HG03442 (cell line): ENCODE measurements around the gene SUSD2.
"Not testable (repeated sequence)": the region's sequence is repeated elsewhere in the genome, so short reads cannot be mapped to it uniquely, and the experiment has no call there.

Experiments used
- ATAC-seq: cut with Tn5 transposase; IDR thresholded peaks from one replicate; pipeline ENCODE4 v1.9.1; 2021; ENCODE audit warnings: mild to moderate bottlenecking, moderate library complexity; ENCODE audit not compliant: unreplicated experiment

The SUSD2 gene

DNA sequence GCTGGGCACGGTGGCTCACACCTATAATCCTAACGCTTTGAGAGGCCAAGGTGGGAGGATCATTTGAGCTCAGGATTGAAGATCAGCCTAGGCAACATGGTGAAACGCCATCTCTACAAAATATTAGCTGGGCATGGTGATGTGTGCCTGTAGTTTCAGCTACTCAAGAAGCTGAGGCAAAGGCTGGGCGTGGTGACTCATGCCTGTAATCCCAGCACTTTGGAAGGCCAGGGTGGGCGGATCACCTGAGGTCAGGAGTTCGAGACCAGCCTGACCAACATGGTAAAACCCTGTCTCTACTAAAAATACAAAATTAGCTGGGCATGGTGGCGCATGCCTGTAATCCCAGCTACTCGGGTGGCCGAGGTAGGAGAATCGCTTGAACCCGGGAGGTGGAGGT, 29.1 kb downstream of the SUSD2 start:
- not testable (repeated sequence) for ATAC-seq

DNA sequence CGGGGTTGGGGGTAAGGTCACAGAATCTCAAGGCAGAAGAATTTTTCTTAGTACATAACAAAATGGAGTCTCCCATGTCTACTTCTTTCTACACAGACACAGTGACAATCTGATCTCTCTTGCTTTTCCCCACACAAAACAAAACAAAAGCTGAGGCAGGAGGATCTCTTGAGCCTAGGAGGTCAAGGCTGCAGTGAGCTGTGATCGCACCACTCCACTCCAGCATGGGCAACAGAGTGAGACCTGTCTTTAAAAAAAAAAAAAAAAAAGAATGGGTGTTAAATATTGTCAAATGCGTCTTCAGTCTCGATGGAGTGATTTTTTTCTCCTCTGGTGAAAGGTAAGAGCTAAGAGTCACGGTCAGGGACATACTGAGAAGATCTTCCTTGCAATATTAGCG, 30.4 kb downstream of the SUSD2 start:
- not testable (repeated sequence) for ATAC-seq

DNA sequence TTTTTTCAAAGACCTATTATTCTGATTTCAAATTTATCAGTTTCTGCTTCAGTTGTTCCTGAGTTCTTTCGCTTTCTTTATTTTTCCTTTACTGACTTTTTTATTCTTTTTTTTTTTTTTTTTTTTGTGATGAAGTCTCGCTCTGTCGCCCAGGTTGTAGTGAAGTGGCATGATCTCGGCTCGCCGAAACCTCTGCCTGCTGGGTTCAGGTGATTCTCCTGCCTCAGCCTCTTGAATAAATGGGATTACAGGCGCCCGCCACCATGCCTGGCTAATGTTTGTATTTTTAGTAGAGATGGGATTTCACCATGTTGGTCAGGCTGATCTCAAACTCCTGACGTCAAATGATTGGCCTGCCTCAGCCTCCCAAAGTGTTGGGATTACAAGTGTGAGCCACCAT, 31.8 kb downstream of the SUSD2 start:
- ATAC-seq, result not testable (repeated sequence)

DNA sequence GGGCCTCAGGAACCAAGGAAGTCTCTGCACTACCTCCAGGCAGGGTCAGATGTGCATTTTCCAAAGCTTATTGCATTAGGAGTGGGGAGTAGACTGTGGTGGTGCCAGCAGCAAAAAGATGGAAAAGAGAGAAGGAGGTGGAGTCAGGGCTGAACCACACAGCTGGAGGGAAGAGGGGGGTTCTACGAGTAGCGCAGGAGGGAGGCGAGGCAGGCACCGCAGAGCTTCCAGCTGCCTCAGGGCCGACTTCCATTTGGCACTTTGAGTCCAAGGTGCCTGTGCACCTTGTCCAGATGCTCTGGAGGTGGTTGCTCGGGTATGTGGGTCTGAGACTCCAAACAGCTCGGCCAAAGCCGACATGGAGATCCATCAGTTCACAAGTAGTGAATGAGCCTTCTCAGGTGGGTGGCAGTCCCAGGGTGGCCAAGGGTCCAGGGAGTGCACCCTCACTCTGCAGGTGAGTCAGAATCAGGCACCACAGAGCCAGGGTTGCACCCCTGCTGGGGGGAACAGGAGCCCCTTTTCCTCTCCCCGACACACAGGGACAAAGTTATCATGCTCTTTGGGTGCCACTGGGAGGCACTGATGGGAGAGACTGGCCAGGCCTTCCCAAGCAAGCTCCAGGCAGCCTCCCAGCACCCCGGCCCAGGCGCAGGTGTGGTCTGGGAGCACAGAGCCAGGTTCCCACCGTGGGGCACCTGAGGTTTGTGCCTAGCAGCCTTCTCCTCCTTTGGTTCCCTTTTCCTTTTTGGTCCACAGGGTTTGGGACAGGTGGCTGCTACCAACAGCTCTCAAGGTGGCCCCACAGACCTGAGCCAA, 33.4 kb downstream of the SUSD2 start:
- no peak for ATAC-seq

DNA sequence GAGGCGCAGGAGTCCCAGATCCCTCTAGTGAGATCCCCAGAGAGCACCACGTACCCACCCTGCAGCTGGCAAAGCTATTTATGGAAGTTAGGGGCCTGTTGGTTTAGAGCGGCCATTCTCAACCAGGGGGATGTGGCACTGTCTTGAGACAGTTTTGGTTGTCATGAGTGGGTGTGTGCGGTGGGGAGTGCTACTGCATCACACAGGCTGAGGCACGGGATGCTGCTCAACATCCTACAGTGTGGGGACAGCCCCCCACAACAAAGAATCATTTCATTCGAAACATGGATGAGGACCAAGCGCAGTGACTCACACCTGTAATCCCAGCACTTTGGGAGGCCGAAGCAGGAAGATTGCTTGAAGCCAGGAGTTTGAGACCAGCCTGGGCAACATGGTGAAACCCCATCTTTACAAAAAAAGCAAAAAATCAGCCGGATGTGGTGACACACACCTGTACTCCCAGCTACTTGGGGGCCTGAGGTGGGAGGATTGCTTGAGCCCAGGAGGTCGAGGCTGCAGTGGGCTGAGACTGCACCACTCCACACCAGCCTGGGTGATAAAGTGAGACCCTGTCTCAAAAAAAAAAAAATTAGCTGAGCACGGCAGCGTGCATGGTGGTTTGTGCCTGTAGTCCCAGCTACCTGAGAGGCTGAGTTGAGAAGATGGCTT, 35.4 kb downstream of the SUSD2 start:
- ATAC-seq, result no peak

DNA sequence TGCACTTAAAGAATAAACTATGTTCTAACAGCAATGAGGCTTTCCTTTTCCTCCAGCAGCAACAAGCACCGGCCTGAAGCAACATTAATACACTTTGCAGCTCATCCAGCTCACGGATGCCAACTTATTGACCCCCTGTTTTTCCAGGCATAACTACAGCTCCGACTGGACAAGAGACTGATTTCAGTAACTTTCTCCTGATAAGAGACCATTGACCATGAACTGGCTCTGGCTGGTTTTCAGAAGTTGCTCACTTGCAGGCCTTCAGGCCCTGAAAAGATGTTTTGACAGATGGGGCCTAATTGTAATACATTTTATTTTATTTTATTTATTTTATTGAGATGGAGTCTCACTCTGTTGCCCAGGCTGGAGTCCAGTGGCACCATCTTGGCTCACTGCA, 36.1 kb downstream of the SUSD2 start:
- ATAC-seq, result no peak

DNA sequence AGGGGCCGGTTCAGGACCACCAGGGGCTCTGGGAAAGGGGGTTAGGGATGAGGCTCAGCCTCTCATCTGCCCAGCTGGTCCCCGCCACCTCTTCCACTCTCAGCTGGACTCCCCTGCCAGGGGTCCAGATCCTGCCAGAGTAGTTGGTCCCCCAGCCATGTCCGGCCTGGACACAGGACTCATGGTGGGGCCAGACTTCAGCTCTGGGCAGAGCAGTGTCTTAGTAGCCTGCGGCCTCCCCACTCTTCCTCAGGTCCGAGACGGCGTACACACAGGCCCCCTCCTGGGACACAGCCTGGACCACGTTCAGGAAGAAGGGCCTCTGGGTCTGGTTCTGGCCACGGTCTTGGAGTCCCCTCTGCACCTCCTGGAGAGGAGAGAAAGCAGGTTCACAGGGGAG, 38.5 kb downstream of the SUSD2 start:
- no peak for ATAC-seq

DNA sequence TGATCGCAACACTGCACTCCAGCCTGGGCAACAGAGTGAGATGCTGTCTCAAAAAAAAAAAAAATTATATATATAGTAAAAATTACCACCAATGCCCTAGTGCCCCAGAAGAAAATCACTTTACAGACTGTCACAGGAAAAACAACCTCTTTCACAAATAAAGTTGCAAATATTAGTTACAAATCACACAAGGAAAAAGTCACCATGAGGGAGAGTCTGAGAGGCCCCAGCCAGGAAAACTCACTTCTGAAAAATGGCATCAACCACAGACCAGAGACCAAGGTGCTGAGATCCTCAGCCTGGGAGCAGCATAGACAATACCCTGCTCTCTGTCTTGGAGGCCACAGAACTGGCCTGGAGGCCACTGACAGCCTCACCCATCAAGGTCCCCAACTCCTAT, 43.2 kb downstream of the SUSD2 start:
- no peak for ATAC-seq

DNA sequence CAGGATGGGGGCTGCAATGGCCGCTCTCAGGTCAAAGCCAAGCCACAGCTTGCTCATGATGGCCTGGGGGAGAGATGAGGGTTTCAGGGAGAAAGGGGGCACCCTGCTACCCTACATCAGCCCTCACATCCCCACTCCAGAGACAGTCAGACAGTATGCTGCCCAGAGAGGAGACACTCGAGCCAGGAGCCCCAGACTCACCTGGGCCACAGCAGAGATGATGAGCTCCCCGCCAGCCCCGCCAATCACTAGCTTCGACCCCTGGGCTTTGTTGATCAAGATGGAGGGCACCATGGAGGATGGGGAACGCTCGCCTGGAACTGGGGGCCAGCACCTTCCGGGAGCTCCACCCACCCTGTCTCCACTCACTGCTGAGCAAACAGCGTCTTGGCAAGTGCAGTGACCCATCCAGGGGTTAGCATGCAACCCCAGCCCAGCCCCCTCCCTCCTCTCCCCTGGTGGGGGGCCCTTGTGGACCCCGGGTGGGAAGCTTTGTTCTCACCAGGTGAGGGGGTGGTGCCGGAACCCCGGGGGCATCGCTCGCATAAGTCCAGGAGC, 43.8 kb downstream of the SUSD2 start:
- no peak for ATAC-seq

DNA sequence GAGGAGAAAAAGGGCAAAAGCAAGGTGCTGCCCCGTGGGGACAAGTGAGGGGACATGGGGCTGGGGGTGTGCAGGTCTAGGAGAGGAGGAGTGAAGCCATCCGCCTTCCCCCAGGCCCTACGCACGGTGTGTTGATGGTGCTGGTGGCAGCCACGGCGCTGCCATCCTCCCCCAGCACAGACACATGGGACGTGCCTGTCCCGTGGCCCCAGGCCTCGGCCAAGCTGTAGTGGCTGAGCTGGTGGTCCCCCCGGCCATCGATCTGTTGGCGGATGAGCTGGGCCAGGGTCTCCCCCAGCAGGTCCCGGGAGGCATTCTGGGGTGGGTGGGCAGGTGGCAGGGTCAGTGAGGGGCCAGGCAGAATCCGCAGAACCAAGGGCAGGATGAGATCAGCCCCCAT, 44.7 kb downstream of the SUSD2 start:
- no peak for ATAC-seq

DNA sequence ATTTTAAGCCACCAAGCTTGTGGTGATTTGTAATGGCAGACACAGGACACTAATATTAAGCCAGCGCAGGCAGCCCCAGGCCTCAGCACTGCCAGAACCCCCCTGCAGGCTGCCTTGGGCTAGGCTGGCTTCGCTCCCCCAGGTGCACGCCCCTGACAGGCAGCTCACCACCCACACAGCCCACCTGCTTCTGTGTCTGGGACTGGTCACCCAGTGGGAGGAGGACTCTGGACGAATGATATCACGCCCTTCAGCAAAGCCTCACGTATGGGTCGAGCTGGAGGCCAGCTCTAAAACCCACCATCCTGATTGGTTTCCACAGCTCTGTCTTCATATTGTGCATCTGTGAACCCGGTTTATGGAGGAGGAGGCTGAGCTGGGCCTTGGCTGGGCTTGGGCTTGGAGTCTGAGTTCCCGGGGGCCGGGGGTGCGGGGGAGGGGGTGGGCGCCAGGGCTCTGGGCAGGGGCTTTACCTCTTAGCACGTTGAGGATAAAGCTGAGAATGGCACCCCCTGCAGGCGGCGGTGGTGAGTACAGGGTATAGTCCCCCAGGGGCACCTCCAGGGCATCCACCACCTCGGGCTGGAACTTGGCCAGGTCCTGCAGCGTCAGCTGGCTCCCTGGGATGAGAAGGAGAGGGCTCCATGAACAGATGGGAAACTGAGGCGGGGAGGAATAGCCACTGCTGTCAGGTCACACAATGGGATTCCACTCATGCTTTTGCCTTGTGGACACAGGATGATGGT, 49.8 kb downstream of the SUSD2 start:
- no peak for ATAC-seq

DNA sequence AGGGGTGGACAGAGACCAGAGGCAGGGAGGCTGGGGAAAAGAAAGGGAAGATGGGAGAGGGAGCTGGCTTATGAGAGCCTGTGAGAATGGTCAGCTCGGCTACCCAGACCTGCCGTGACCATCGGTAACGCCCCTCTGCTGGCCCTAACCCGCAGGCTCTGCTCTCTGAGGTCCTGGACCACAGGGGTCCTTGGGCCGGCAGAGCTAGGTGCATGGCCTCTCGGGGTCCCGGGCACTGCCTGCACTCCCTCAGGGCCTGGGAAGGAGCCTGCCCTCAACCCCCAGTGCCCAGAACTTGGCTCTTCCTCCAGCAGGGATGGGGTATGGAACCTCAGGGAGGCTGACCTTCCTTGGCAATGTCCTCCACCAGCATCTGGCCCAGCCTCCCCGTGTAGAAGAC, 50.4 kb downstream of the SUSD2 start:
- ATAC-seq, result no peak

DNA sequence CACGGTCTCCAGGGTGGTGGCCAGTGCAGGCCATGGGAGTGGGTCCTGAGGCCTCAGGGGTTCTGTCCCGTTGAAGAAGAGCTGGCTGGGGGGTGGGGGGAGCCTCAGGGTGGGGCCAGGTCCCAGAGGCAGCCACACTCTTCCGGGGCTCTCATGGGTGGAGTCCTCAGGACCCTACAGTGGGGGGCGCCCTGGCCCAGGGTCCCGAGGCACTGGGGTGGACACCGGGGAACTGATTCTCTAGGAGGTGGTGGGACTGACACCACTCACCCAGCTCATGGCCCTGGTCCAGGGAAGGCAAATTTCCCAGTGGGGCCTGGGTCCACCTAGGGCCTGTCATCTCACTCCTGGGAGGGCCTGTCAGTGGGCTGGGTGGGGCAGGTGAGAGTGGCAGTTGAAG, 50.8 kb downstream of the SUSD2 start:
- ATAC-seq, result no peak

DNA sequence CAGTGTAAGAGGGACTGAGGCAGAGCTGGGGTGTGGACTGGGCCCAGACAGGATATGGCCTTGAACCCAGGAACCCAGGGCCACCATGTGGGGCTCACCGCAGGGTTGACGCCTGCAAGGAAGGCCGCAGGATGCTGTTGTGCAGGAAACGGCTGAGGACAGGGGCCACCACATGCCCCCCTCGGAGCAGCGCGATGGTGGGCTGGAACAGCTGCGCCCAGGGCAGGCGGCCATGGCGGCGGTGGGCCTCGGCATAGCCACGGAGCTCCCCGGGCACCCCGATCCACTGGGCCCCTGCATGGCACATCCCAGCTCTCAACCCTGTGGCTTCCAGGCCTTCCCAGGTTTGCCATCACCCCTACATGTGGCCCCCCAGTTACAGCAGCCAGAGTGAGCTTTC, 51.4 kb downstream of the SUSD2 start:
- no peak for ATAC-seq

DNA sequence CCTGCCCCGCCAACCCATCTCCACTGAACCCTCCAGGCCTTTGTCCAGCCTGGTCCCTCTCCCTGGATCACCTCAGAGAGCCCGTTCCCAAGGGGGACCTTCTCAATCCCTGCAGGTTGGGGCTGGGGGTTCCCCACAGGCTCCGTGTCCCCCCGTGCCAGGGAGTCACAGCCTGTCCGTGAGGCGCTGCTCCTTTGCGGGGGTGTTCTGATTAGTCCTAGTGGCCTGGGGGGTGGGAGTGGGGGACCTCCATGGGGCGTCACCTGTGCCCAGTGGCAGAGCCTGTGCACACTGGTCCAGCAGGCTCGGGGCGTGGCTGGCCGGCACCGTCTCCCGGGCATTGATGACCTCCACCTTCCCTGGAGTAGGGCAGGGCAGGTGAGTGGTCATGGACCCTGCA, 51.9 kb downstream of the SUSD2 start:
- no peak for ATAC-seq

DNA sequence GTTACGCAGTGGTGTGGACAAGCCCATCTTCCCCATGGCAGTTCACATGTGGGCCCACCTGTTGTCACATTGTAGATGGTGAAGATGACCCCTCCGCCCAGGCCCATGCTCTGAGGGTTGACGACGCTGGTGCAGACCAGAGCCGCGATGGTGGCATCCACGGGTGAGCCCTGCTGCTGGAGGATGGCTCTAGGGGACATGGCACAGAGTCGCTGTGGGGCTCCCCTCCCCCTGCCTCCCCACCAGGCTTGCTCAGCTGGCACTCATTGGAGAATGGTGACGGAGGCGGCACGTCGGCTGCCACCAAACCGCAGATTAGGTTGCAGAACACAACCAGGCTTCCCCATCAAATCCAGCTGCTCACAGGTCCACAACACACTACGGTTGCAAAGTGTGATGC, 52.5 kb downstream of the SUSD2 start:
- no peak for ATAC-seq

DNA sequence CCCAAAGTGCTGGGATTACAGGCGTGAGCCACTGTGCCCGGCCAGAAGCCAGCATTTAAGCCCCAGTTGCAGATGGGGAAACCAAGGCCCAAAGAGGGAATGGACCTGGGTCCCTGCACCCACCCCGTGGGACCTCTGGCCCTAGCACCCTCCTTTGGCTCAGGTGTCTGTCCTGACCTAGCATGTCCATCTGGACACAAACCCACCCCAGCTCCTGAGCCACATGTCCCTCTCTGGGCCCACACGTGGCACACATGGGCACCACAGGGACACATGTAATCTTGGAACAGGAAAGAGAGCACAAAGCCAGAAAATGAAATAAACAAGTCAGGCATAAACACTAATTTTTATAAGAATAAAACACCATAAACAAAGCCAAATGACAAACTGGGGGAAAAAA, 54.0 kb downstream of the SUSD2 start:
- no peak for ATAC-seq

DNA sequence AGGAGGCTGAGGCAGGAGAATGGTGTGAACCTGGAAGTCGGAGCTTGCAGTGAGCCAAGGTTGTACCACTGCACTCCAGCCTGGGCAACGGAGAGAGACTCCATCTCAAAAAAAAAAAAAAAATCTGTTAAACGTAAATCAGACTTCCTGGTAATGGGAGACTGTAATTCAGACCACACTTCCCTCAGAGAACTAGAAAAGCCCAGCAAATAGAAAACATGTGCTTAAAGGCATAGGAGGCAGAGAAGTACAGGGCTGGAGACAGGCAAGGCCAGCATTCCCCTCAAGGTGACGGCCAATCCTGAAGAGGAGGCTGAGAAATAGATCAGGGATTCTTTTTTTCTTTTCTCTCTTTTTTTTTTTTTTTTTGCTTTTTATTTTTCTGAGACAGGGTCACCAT, 55.4 kb downstream of the SUSD2 start:
- no peak for ATAC-seq

DNA sequence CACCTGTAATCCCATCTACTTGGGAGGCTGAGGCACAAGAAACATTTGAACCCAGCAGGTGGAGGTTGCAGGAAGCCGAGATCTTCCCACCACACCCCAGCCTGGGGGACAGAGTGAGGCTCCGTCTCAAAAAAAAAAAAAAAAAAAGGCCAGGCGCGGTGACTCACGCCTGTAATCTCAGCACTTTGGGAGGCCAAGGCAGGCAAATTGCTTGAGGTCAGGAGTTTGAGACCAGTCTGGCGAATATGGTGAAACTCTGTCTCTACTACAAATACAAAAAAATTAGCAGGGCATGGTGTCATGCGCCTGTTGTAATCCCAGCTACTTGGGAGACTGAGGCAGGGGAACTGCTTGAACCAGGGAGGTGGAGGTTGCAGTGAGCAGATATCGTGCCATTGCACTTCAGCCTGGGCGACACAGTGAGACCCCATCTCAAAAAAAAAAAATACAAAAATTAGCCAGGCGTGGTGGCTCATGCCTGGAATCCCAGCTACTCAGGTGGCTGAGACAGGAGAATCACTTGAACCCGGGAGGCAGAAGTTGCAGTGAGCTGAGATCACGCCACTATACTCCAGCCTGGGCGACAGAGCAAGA, 56.9 kb downstream of the SUSD2 start:
- not testable (repeated sequence) for ATAC-seq
